Psoas muscle (tissue), 8 donors: Measurements from ENCODE around the gene GDPD5. TPM values are rescaled to one million over a fixed set of nuclear protein-coding genes. Genes with fewer than 3 reads are reported as not detected.

Experiments used
- ATAC-seq, 4 donors: fragments of 200-7000 bp; cut with Tn5 transposase; one replicate each; pipeline ENCODE4 v1.9.1; 2020; ENCODE audit warnings: moderate library complexity in 3 of 4, mild to moderate bottlenecking in 2 of 4
- DNase-seq, 2 donors: peaks; one replicate each; pipeline ENCODE4 v3.0.0-alpha.2; 2020
- H3K27ac ChIP-seq: fragments of 200-600 bp; one replicate; pipeline ENCODE4 v1.8.0; 2022
- H3K27me3 ChIP-seq, 3 donors: fragments of 200-600 bp in 1 of 3; one replicate each; pipeline versions ENCODE4 v1.6.1 to v1.8.0; 2013 to 2022; ENCODE audit warnings: low read length in 2 of 3, mild to moderate bottlenecking in 2 of 3, moderate library complexity in 1 of 3; ENCODE audit not compliant: insufficient read depth in 3 of 3
- H3K36me3 ChIP-seq, 2 donors: fragments of 200-600 bp in 1 of 2; one replicate each; pipeline versions ENCODE4 v1.6.1 to v1.8.0; 2013 to 2022; ENCODE audit warnings: low read depth in 1 of 2, mild to moderate bottlenecking in 1 of 2, moderate library complexity in 1 of 2; ENCODE audit not compliant: insufficient read depth in 1 of 2
- H3K4me1 ChIP-seq: fragments of 200-600 bp; one replicate; pipeline ENCODE4 v1.8.0; 2022
- H3K4me3 ChIP-seq: fragments of 200-600 bp; one replicate; pipeline ENCODE4 v1.8.0; 2022; ENCODE audit warnings: mild to moderate bottlenecking
- H3K9me3 ChIP-seq: fragments of 200-600 bp; one replicate; pipeline ENCODE4 v1.8.0; 2022
- WGBS, 3 donors: extraction: QIAGEN DNeasy Blood & Tissue Kit; methylation state at CpG; one replicate each; pipeline versions ENCODE4 v1.1.6 to v1.1.7; 2013; 5-methylcytosine and 5-hydroxymethylcytosine counted together
- intact Hi-C, 2 donors: fragments of 100-400 bp; cut with DNase I; formaldehyde crosslinking; loops; one replicate each; pipeline versions ENCODE4 v1.11.0 to v1.14.2; 2022
- polyA plus RNA-seq, 3 donors: library from polyadenylated mRNA; stranded (reverse); fragments of 200-250 nt; gene quantifications; one replicate each; pipeline ENCODE4 v1.2.3, GENCODE V29; 2013
- total RNA-seq, 4 donors: library from RNA; stranded (reverse); fragmentation: NEBNext Ultra II Directional in 2 of 4; extraction: Animal tissue kit (Norgen Biotek cat#: 25700) in 2 of 4; gene quantifications; one replicate each; pipeline versions ENCODE4 v1.2.1 to v1.2.4, GENCODE V29; 2021 to 2023
- TF ChIP-seq, protein P1 (sequence below): fragments of 200-600 bp; IDR thresholded peaks from one replicate; pipeline ENCODE4 v1.8.0; 2022; ENCODE audit warnings: antibody characterized with exemption
- donor health status: healthy with polysubstance abuse.
- donor health status: DM: no; HTN: no; CAD: no; lungs with moderate emphysema.
- donor health status: Bipolar disorder and iron deficiency.
- donor health status: healthy.
- donor health status: DM: yes; HTN: yes; CAD: no.
- donor health status: DM: no; HTN: no; CAD: no.
- donor health status: DM: no; HTN: no; CAD: no.
- donor health status: DM: yes; HTN: yes; CAD: no.

The GDPD5 gene
- total and polyA plus RNA-seq, 7 donors = 2.7 to 16.5 (median 11.5) TPM

DNA sequence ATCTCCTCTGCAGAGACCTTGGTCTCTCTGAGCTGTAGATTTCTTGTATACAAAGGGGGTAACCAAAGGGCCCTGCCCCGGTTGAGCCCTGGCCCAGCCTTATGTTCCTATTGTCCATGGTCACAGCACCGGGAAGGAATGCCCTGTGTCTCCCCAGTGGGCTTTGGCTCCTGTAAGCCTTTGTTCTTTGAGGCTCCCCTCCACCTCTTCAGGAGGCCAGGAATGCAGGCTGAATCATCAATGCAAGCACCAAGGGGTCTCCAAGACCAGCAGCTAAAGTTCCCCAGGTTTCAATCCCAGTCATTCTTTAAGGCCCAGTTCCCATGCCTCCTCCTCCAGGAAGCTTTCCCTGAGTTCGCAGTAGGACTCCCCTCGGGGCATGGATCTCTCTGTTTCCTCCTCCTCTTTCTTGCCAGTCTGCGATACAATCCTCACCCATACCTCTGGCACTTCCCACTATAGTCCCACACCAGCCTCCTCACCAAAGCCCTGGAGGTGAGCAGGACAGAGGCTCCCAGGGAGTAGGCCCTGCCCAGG is 63.6 kb downstream of the GDPD5 start:
- 83 to 86% (median 85%) methylated on average over 5 of the region's 5 CpGs for WGBS, 3 donors
- Histone ChIP-seq H3K36me3 (no peaks in the 10 kb centered on the region), H3K27ac (no peak overlapping the region), H3K4me3 (no peak overlapping the region), H3K4me1 (no peaks in the 10 kb centered on the region), H3K9me3 (no peaks in the 10 kb centered on the region), H3K27me3 (no peaks in the 10 kb centered on the region)
- TF ChIP-seq, protein P1, sequence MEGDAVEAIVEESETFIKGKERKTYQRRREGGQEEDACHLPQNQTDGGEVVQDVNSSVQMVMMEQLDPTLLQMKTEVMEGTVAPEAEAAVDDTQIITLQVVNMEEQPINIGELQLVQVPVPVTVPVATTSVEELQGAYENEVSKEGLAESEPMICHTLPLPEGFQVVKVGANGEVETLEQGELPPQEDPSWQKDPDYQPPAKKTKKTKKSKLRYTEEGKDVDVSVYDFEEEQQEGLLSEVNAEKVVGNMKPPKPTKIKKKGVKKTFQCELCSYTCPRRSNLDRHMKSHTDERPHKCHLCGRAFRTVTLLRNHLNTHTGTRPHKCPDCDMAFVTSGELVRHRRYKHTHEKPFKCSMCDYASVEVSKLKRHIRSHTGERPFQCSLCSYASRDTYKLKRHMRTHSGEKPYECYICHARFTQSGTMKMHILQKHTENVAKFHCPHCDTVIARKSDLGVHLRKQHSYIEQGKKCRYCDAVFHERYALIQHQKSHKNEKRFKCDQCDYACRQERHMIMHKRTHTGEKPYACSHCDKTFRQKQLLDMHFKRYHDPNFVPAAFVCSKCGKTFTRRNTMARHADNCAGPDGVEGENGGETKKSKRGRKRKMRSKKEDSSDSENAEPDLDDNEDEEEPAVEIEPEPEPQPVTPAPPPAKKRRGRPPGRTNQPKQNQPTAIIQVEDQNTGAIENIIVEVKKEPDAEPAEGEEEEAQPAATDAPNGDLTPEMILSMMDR = no peak
- DNase-seq (no peak), ATAC-seq (no peak)
- intact Hi-C loops = no loop called here

DNA sequence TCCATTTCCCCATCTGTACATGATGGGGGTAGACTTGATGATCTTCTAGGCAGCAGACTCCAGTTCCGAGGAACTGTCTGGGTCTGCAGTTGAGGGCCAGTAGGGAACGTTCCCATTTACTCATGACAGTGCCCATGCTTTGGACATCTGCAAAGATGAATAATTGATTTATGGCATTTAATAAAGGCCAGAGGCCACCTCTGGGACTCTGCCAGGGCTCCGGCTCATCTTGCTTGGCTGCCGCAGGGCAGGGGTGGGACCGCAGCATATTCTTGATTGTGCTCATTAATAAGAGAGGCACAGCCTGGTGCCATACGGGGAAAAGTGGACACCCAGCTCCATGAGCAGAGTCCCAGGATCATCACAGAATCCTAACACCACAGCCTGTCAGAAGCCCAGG is 64.6 kb downstream of the GDPD5 start:
- Histone ChIP-seq H3K4me1 (no peaks in the 10 kb centered on the region), H3K4me3 (no peak overlapping the region), H3K27me3 (no peaks in the 10 kb centered on the region), H3K27ac (no peak overlapping the region), H3K9me3 (no peaks in the 10 kb centered on the region), H3K36me3 (no peaks in the 10 kb centered on the region)
- DNase-seq (peak in 1 of 2 donors; percentile 47), ATAC-seq (peak in 1 of 4 donors; percentile 21)
- TF ChIP-seq, protein P1 = no peak
- intact Hi-C loops = no loop called here
- 39 to 71% (median 41%) methylated on average over 6 of the region's 6 CpGs for WGBS, 3 donors

DNA sequence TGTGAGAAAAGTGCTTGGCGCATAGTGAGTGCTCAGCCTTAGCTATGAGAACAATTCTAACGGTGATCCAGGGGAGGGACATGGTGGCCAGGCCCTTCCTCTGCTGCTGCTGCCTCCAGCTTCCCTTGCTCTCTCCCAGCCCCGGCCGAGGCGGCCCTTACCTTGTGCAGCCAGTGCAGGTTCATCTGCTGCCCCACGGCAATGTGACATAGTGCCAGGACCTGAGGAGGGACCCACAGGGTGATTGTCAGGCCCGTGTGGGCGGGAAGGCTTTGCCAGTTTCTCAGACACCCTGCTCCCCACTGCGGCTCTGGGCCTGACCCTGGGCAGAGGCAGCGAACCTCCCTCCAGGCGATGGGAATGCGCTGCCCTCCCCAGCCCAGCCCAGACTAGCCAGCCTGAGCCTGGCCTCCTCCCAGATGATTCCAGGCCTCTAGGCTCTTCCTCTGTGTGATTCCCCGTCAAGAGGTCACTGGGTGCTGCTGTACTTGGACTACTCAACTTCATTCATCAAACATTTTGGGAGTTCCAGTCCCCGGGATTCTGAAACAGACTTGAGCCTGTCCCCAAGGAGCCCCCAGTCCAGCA is 69.1 kb downstream of the GDPD5 start:
- Histone ChIP-seq H3K9me3 (no peaks in the 10 kb centered on the region), H3K4me3 (no peak overlapping the region), H3K36me3 (no peaks in the 10 kb centered on the region), H3K27me3 (no peaks in the 10 kb centered on the region), H3K4me1 (no peaks in the 10 kb centered on the region), H3K27ac (no peak overlapping the region)
- intact Hi-C loops = no loop called here
- ATAC-seq (no peak), DNase-seq (no peak)
- 83 to 90% (median 86%) methylated on average over 14 of the region's 14 CpGs for WGBS, 3 donors
- TF ChIP-seq, protein P1 = no peak

DNA sequence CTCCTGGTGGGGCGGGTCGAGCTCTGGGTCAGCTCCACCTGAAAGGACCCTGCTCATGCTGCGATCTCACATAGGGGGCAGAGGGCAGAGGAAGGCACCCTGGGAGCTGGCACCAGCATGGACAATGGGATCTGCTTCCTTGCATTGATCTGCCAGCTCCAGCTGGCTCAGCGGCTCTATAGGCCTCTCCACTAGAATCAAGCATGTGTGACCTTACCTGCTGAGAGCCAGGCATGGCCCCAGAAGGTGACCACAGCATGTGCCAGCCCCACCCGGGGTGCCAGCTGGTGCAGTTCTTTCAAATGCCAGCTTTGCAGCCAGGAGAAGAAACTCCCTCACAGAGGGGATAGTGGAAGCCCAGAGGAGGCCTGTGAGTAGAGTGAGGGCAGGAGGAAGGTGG is 70.8 kb downstream of the GDPD5 start:
- 70 to 85% (median 74%) methylated on average over 5 of the region's 5 CpGs for WGBS, 3 donors
- ATAC-seq (peak in 1 of 4 donors; percentile 23), DNase-seq (no peak)
- no peak overlapping the region for H3K4me3 ChIP-seq
- no peaks in the 10 kb centered on the region for H3K4me1 ChIP-seq
- no peaks in the 10 kb centered on the region for H3K9me3 ChIP-seq
- H3K27ac ChIP-seq = no peak overlapping the region
- intact Hi-C loops = no loop called here
- TF ChIP-seq, protein P1 = no peak
- no peaks in the 10 kb centered on the region for H3K27me3 ChIP-seq
- no peaks in the 10 kb centered on the region for H3K36me3 ChIP-seq
